MM.1S (cell line): ENCODE measurements around the gene DGKA.

Experiments used
- CTCF ChIP-seq: fragments of 300-600 bp; sonication (generic); IDR thresholded peaks from 2 replicates; pipeline ENCODE4 v1.5.1; 2016; ENCODE audit warnings: antibody characterized with exemption, low read length, mixed read lengths
- EZH2 ChIP-seq: fragments of 300-600 bp; sonication (generic); optimal IDR thresholded peaks from 2 replicates; pipeline ENCODE3; 2017; ENCODE audit warnings: low read depth, mild to moderate bottlenecking, antibody characterized with exemption, low read length, mixed read lengths
- EZH2phosphoT487 ChIP-seq: fragments of 300-600 bp; sonication (generic); IDR thresholded peaks from 2 replicates; pipeline ENCODE4 v1.6.1; 2018; ENCODE audit warnings: antibody characterized with exemption, low read length

- no peak for TF ChIP-seq EZH2phosphoT487
- no peak for TF ChIP-seq CTCF
- no peak for TF ChIP-seq EZH2
Observed at GRCh38 chr12:55929306-55929791, 1.6 kb upstream of the DGKA start.
